GM21737 (cell line): ENCODE results near the gene FAT2.

ENCODE experiments used
- ATAC-seq: cut with Tn5 transposase; IDR thresholded peaks from one replicate; pipeline ENCODE4 v1.9.1; 2021; ENCODE audit warnings: mild to moderate bottlenecking, moderate library complexity; ENCODE audit not compliant: unreplicated experiment

FAT2 gene

GRCh38 chr5:151591144-151591819 is at the start of gene FAT2:
FAT2 (minus strand) TSS chr5:151591331; CDS start chr5:151568931, 22,400 bp downstream.
- ATAC-seq = no peak

GRCh38 chr5:151638619-151639018 is 47.5 kb upstream of the FAT2 start:
- ATAC-seq = no peak

- no peak for ATAC-seq
Observed at GRCh38 chr5:151637676-151638075, 46.5 kb upstream of the FAT2 start.

- ATAC-seq = no peak
Observed at GRCh38 chr5:151633892-151634291, 42.8 kb upstream of the FAT2 start.

- ATAC-seq = no peak
Observed at GRCh38 chr5:151632941-151633340, 41.8 kb upstream of the FAT2 start.

- ATAC-seq = no peak
Observed at GRCh38 chr5:151632524-151632923, 41.4 kb upstream of the FAT2 start.

- ATAC-seq = no peak
Observed at GRCh38 chr5:151631941-151632340, 40.8 kb upstream of the FAT2 start.

- ATAC-seq = no peak
Observed at GRCh38 chr5:151630088-151630487, 39.0 kb upstream of the FAT2 start.

- no peak for ATAC-seq
Observed at GRCh38 chr5:151628112-151628823, 37.1 kb upstream of the FAT2 start.

- ATAC-seq = no peak
Observed at GRCh38 chr5:151627650-151628049, 36.5 kb upstream of the FAT2 start.

- no peak for ATAC-seq
Observed at GRCh38 chr5:151625285-151625684, 34.2 kb upstream of the FAT2 start.

GRCh38 chr5:151624476-151624875 is 33.3 kb upstream of the FAT2 start:
- ATAC-seq = no peak

GRCh38 chr5:151622367-151623088 is 31.4 kb upstream of the FAT2 start:
- no peak for ATAC-seq

- no peak for ATAC-seq
Observed at GRCh38 chr5:151620461-151620840, 29.3 kb upstream of the FAT2 start.

GRCh38 chr5:151619812-151620460 is 28.8 kb upstream of the FAT2 start:
- ATAC-seq = no peak

GRCh38 chr5:151618907-151619306 is 27.8 kb upstream of the FAT2 start:
- no peak for ATAC-seq

GRCh38 chr5:151617841-151618710 is 26.9 kb upstream of the FAT2 start:
- ATAC-seq = no peak

GRCh38 chr5:151617383-151617840 is 26.3 kb upstream of the FAT2 start:
- no peak for ATAC-seq

- no peak for ATAC-seq
Observed at GRCh38 chr5:151615431-151615830, 24.3 kb upstream of the FAT2 start.

GRCh38 chr5:151614565-151614964 is 23.4 kb upstream of the FAT2 start:
- no peak for ATAC-seq
